T47D (cell line): ENCODE results near the gene NPEPL1.

Experiments used
- DNase-seq, 2 experiments: peaks; one replicate each; pipeline versions ENCODE4 v3.0.0 to v3.0.0-alpha.2; 2011 to 2012; ENCODE audit warnings: low read depth in 1 of 2, low spot score in 1 of 2
- JUND ChIP-seq: IDR thresholded peaks from 2 replicates; pipeline ENCODE4 v1.6.1; 2012; ENCODE audit warnings: low read depth
- in situ Hi-C: cut with HindIII; loops from 2 replicates; pipeline ENCODE4 v1.10.0; 2016; ENCODE audit warnings: low sequenced_read_pairs, low pct_unique_long_range_greater_than_20kb

Gene NPEPL1

GRCh38 chr20:58664883-58665282 is 27.7 kb upstream of the NPEPL1 start:
- in situ Hi-C loops: no loop called here
- no peak for TF ChIP-seq JUND
- DNase-seq: no peak

GRCh38 chr20:58665606-58666005 is 27.0 kb upstream of the NPEPL1 start:
- TF ChIP-seq JUND: no peak
- in situ Hi-C loops: no loop called here
- DNase-seq: no peak

- no peak for TF ChIP-seq JUND
- in situ Hi-C loops: no loop called here
Observed at GRCh38 chr20:58666702-58667101, 25.9 kb upstream of the NPEPL1 start.

GRCh38 chr20:58667975-58668374 is 24.6 kb upstream of the NPEPL1 start:
- in situ Hi-C loops: no loop called here
- no peak for TF ChIP-seq JUND
- no peak for DNase-seq

More at GRCh38 chr20:58666702-58667101, 25.9 kb upstream of the NPEPL1 start:
- DNase-seq: no peak

GRCh38 chr20:58668901-58669286 is 23.7 kb upstream of the NPEPL1 start:
- in situ Hi-C loops: no loop called here

GRCh38 chr20:58669287-58670006 is 23.2 kb upstream of the NPEPL1 start:
- TF ChIP-seq JUND: no peak
- in situ Hi-C loops: no loop called here
- no peak for DNase-seq

More at GRCh38 chr20:58668901-58669286, 23.7 kb upstream of the NPEPL1 start:
- DNase-seq: no peak
- no peak for TF ChIP-seq JUND

- no peak for DNase-seq
- in situ Hi-C loops: no loop called here
- TF ChIP-seq JUND: no peak
Observed at GRCh38 chr20:58670102-58670501, 22.5 kb upstream of the NPEPL1 start.

- in situ Hi-C loops: no loop called here
- DNase-seq: no peak
- no peak for TF ChIP-seq JUND
Observed at GRCh38 chr20:58670659-58671058, 21.9 kb upstream of the NPEPL1 start.

GRCh38 chr20:58673119-58673518 is 19.5 kb upstream of the NPEPL1 start:
- in situ Hi-C loops: no loop called here
- DNase-seq: no peak
- no peak for TF ChIP-seq JUND

- DNase-seq: no peak
- in situ Hi-C loops: no loop called here
- no peak for TF ChIP-seq JUND
Observed at GRCh38 chr20:58675146-58675584, 17.4 kb upstream of the NPEPL1 start.

GRCh38 chr20:58675641-58676040 is 17.0 kb upstream of the NPEPL1 start:
- TF ChIP-seq JUND: no peak
- no peak for DNase-seq
- in situ Hi-C loops: no loop called here

- no peak for DNase-seq
- in situ Hi-C loops: no loop called here
- no peak for TF ChIP-seq JUND
Observed at GRCh38 chr20:58676161-58676560, 16.4 kb upstream of the NPEPL1 start.

- in situ Hi-C loops: no loop called here
- no peak for TF ChIP-seq JUND
- DNase-seq: no peak
Observed at GRCh38 chr20:58677079-58677604, 15.5 kb upstream of the NPEPL1 start.

- no peak for DNase-seq
- in situ Hi-C loops: no loop called here
- TF ChIP-seq JUND: no peak
Observed at GRCh38 chr20:58677808-58678207, 14.8 kb upstream of the NPEPL1 start.
